Endodermal cell (in vitro differentiated cells): ENCODE measurements around the gene CRIP1. TPM values are rescaled to one million over a fixed set of nuclear protein-coding genes. Genes with fewer than 3 reads are reported as not detected.

Source experiments
- DNase-seq: peaks from one replicate; pipeline ENCODE4 v3.0.0-alpha.2; 2017
- H3K27ac ChIP-seq: 2 replicates; pipeline ENCODE4 v1.5.1; 2013; ENCODE audit warnings: mild to moderate bottlenecking, low read depth, low read length, moderate library complexity
- H3K27me3 ChIP-seq: 2 replicates; pipeline ENCODE4 v1.6.1; 2013; ENCODE audit warnings: mild to moderate bottlenecking, low read length, moderate library complexity; ENCODE audit not compliant: insufficient read depth, control insufficient read depth, poor library complexity, severe bottlenecking
- H3K36me3 ChIP-seq: 2 replicates; pipeline ENCODE4 v1.7.0; 2013; ENCODE audit warnings: mild to moderate bottlenecking, low read length, moderate library complexity; ENCODE audit not compliant: control insufficient read depth, insufficient read depth
- H3K4me1 ChIP-seq: one replicate; pipeline ENCODE4 v1.7.0; 2013; ENCODE audit warnings: low read length; ENCODE audit not compliant: control insufficient read depth, insufficient read depth
- H3K4me3 ChIP-seq: 2 replicates; pipeline ENCODE4 v1.5.1; 2013; ENCODE audit warnings: mild to moderate bottlenecking, low read length, moderate library complexity
- H3K9ac ChIP-seq: 2 replicates; pipeline ENCODE4 v1.6.1; 2013; ENCODE audit warnings: mild to moderate bottlenecking, low read length, moderate library complexity; ENCODE audit not compliant: poor library complexity, severe bottlenecking; ENCODE audit errors: extremely low read depth
- H3K9me3 ChIP-seq: 2 replicates; pipeline ENCODE4 v1.6.1; 2013; ENCODE audit warnings: mild to moderate bottlenecking, low read length, moderate library complexity; ENCODE audit not compliant: control insufficient read depth
- H3K27ac Mint-ChIP-seq: 2 replicates; pipeline ENCODE4 v1.8.0; 2020; ENCODE audit warnings: mixed read lengths
- H3K27me3 Mint-ChIP-seq: 2 replicates; pipeline ENCODE4 v1.8.0; 2021; ENCODE audit warnings: mild to moderate bottlenecking, mixed read lengths; ENCODE audit not compliant: insufficient read depth
- H3K36me3 Mint-ChIP-seq: 2 replicates; pipeline ENCODE4 v1.8.0; 2020; ENCODE audit warnings: low read depth, mixed read lengths
- H3K4me1 Mint-ChIP-seq: 2 replicates; pipeline ENCODE4 v1.8.0; 2020; ENCODE audit warnings: mixed read lengths
- H3K4me3 Mint-ChIP-seq: 2 replicates; pipeline ENCODE4 v1.8.0; 2020; ENCODE audit warnings: mild to moderate bottlenecking, moderate library complexity, mixed read lengths
- H3K9me3 Mint-ChIP-seq: 2 replicates; pipeline ENCODE4 v1.8.0; 2020; ENCODE audit warnings: mild to moderate bottlenecking, mixed read lengths
- WGBS, 2 experiments: methylation state at CpG; one replicate each; pipeline versions ENCODE4 v1.1.5 to v1.1.7; 2013; ENCODE audit warnings: missing lambda C conversion rate in 2 of 2, mixed read lengths in 1 of 2; ENCODE audit not compliant: insufficient coverage in 1 of 2, insufficient read length in 1 of 2; 5-methylcytosine and 5-hydroxymethylcytosine counted together
- total RNA-seq, 2 donors: library from RNA; stranded (reverse); fragmentation: NEBNext Ultra II Directional in 1 of 2; extraction: Animal tissue kit (Norgen Biotek cat#: 25700) in 1 of 2; gene quantifications; 2 replicates in 1 of 2; 3 replicates in 1 of 2; pipeline ENCODE4 v1.2.1, GENCODE V29; 2021
- TF ChIP-seq, protein P1 (sequence below): fragments of 200-600 bp; sonication (generic); conservative IDR thresholded peaks from 2 replicates; pipeline ENCODE4 v1.5.0; 2021; ENCODE audit warnings: antibody characterized with exemption, mild to moderate bottlenecking

The CRIP1 gene
- total RNA-seq, 2 donors from 2014 or later: 7.0 to 47.1 TPM

DNA sequence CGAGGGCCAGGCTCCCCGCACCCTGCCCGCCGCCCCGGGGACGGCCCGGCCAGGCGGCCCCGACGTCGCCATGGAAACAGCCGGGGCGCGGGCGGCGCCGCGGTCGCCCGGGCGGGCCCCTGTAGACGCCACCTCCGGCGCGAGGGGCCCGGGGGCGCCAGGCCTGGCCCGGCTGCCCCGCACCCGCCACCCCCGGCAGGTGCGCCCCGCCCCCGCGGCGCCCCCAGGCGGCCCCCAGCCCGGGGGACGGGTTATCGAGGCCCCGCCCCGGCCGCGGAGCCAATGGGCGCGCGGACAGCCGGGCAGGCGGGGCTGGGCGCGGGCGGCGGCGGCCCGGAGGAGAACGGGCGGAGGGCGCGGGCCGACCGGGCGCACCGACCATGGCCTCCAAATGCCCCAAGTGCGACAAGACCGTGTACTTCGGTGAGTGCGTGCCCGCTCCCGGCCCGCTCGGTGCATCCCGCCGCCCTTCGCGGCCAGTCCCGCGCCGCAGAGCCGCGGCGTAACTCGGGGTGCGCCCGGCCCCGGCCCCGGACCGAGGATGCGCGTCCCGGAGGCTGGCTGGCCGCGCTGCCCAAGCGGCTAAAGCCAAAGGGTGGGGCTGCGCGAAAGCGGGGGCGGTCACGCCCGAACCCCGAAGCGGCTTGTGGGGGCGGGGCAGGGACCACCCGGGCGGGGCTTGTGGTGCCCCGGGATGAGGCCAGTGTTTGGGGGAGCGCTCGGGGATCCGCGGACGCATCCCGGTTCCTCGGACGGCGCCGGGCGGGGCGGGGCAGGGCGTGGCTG, 12.0 kb upstream of the CRIP1 start, which contains the start of gene CRIP2:
CRIP2 (plus strand) TSS at position 339 of the 786 bp plus-strand sequence; CDS start at position 381, 42 bp downstream.
- Mint-ChIP-seq H3K4me1 (no peaks in the 10 kb centered on the region), H3K4me3 (peak within 1 kb of the TSS; percentile 51), H3K27ac (no peak within 1 kb of the TSS), H3K9me3 (peaks cover 2% of the 10 kb centered on the region), H3K36me3 (peaks cover 1% of the 10 kb centered on the region), H3K27me3 (peaks cover 42% of the 10 kb centered on the region)
- peak; percentile 74 for DNase-seq
- H3K4me3 ChIP-seq: peak within 1 kb of the TSS; percentile 56
- H3K9me3 ChIP-seq: no peaks in the 10 kb centered on the region
- WGBS, 2 experiments: 1% methylated on average over 24 to 118 of the region's 118 CpGs
- H3K27ac ChIP-seq: peak within 1 kb of the TSS; percentile 97
- no peaks in the 10 kb centered on the region for H3K4me1 ChIP-seq
- peak within 1 kb of the TSS; percentile 62 for H3K9ac ChIP-seq
- H3K27me3 ChIP-seq: peaks cover 49% of the 10 kb centered on the region
- TF ChIP-seq, protein P1, sequence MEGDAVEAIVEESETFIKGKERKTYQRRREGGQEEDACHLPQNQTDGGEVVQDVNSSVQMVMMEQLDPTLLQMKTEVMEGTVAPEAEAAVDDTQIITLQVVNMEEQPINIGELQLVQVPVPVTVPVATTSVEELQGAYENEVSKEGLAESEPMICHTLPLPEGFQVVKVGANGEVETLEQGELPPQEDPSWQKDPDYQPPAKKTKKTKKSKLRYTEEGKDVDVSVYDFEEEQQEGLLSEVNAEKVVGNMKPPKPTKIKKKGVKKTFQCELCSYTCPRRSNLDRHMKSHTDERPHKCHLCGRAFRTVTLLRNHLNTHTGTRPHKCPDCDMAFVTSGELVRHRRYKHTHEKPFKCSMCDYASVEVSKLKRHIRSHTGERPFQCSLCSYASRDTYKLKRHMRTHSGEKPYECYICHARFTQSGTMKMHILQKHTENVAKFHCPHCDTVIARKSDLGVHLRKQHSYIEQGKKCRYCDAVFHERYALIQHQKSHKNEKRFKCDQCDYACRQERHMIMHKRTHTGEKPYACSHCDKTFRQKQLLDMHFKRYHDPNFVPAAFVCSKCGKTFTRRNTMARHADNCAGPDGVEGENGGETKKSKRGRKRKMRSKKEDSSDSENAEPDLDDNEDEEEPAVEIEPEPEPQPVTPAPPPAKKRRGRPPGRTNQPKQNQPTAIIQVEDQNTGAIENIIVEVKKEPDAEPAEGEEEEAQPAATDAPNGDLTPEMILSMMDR: no peak
- H3K36me3 ChIP-seq: peaks cover 2% of the 10 kb centered on the region

DNA sequence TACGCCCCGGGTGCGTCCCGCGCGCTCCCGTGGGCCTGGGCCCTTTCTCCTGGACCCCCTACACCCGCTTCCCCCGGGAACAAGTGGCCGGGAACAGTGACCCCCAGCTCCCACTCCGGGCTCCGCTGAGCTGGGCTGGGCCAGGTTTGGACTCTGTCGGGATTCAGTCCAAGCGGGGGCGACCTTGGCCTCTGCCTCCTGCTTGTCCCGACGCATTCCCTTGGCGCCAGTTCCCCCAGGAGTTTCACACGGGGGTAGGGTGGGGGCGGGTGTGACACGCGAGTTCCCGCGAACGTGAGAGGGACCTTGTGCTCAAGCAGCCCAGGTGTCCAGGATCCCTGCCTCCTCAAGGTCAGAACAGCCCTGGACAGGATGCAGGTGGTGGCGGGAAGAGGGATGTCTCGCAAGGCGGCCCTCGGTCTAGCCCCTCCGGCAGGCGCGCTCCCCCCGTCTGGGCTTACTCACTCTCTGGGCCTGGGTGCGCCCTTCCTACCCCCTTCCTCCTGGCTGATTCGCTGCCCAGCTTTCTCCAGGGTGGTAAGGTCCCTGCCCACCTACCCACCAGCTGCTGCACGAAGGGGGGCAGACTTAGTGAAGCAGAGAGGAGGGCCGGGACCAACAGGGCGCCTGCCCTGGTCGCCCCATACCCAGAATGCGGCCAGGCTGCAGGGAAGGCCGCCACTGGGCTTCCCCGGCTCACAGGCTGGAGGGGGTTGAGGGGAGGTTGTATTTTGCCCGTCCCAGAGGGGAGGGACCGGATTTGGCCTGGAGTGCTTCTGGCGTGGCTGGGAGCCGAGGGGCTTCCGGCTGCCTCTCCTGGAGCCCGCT, 11.2 kb upstream of the CRIP1 start:
- no peaks in the 10 kb centered on the region for H3K36me3 Mint-ChIP-seq
- H3K9me3 Mint-ChIP-seq: peaks cover 2% of the 10 kb centered on the region
- no peak overlapping the region for H3K27ac ChIP-seq
- H3K4me3 Mint-ChIP-seq: peak overlapping the region; percentile 51
- H3K27me3 Mint-ChIP-seq: peaks cover 50% of the 10 kb centered on the region
- no peak overlapping the region for H3K4me3 ChIP-seq
- H3K27ac Mint-ChIP-seq: no peak overlapping the region
- no peaks in the 10 kb centered on the region for H3K36me3 ChIP-seq
- 3 to 25% methylated on average over 20 to 48 of the region's 48 CpGs for WGBS, 2 experiments
- no peaks in the 10 kb centered on the region for H3K4me1 ChIP-seq
- peak; percentile 79 for DNase-seq
- TF ChIP-seq, protein P1: no peak
- peaks cover 57% of the 10 kb centered on the region for H3K27me3 ChIP-seq
- no peak overlapping the region for H3K9ac ChIP-seq
- no peaks in the 10 kb centered on the region for H3K9me3 ChIP-seq
- no peaks in the 10 kb centered on the region for H3K4me1 Mint-ChIP-seq

DNA sequence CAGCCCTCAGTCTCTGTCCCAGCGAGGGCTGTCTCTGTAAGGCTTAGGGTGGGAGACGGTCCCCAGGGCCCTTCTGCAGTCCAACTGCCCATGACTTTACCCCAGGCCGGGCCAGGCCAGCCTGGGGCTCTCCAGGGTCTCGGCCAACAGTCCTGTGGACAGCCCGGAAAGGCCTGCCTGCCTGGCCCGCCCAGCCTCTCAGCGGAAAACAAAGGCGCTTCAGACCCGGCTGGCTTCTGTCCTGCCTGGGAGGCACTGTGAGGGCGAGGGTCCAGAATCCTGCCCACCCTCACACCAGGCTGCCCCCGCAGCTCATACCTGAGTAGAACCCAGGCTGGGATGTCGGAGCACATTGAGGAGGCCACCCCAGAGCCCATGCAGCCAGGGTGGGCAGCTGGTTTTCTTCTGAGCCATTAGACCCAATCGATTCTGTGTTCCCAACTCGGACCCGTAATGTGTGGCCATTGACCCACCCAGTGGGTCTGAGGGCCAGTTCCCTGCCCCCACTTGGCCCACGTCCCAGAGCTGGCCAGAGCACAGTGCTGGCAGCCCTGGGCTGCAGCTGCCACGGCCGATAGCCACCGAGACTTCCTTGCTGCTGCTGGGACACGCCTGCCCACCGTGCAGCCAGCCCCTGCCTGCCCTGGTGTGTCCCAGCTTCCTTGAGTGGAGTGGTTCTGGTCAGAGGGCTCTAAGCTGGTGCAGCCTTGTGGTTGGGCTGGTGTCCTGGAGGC, 10.4 kb upstream of the CRIP1 start:
- H3K36me3 ChIP-seq: no peaks in the 10 kb centered on the region
- no peaks in the 10 kb centered on the region for H3K4me1 Mint-ChIP-seq
- peaks cover 58% of the 10 kb centered on the region for H3K27me3 Mint-ChIP-seq
- TF ChIP-seq, protein P1: no peak
- H3K27ac ChIP-seq: no peak overlapping the region
- WGBS, 2 experiments: 60 to 72% methylated on average over 6 to 21 of the region's 21 CpGs
- no peak for DNase-seq
- no peak overlapping the region for H3K4me3 ChIP-seq
- peaks cover 2% of the 10 kb centered on the region for H3K9me3 Mint-ChIP-seq
- H3K9me3 ChIP-seq: no peaks in the 10 kb centered on the region
- peaks cover 65% of the 10 kb centered on the region for H3K27me3 ChIP-seq
- no peak overlapping the region for H3K9ac ChIP-seq
- H3K4me1 ChIP-seq: no peaks in the 10 kb centered on the region
- H3K27ac Mint-ChIP-seq: no peak overlapping the region
- no peaks in the 10 kb centered on the region for H3K36me3 Mint-ChIP-seq
- H3K4me3 Mint-ChIP-seq: peak overlapping the region; percentile 51
